ENCODE results near the gene TMEM59L.

- no peak for TF ChIP-seq CTCF (IDR thresholded peaks at IDR 0.05)
- no peak for TF ChIP-seq CHD2 (IDR thresholded peaks at IDR 0.05; ENCODE audit: low read length, partially characterized antibody)
- TF ChIP-seq RXRA (IDR thresholded peaks at IDR 0.05; ENCODE audit: borderline replicate concordance, low read depth) = no peak
- no peak for TF ChIP-seq USF2 (IDR thresholded peaks at IDR 0.05; ENCODE audit: borderline replicate concordance, low read depth, low read length)
- no peak for TF ChIP-seq PBX3 (IDR thresholded peaks at IDR 0.05)
- no peak for TF ChIP-seq POLR2AphosphoS5 (IDR thresholded peaks at IDR 0.05; ENCODE audit: low read depth, low read length)
- TF ChIP-seq, protein P1, sequence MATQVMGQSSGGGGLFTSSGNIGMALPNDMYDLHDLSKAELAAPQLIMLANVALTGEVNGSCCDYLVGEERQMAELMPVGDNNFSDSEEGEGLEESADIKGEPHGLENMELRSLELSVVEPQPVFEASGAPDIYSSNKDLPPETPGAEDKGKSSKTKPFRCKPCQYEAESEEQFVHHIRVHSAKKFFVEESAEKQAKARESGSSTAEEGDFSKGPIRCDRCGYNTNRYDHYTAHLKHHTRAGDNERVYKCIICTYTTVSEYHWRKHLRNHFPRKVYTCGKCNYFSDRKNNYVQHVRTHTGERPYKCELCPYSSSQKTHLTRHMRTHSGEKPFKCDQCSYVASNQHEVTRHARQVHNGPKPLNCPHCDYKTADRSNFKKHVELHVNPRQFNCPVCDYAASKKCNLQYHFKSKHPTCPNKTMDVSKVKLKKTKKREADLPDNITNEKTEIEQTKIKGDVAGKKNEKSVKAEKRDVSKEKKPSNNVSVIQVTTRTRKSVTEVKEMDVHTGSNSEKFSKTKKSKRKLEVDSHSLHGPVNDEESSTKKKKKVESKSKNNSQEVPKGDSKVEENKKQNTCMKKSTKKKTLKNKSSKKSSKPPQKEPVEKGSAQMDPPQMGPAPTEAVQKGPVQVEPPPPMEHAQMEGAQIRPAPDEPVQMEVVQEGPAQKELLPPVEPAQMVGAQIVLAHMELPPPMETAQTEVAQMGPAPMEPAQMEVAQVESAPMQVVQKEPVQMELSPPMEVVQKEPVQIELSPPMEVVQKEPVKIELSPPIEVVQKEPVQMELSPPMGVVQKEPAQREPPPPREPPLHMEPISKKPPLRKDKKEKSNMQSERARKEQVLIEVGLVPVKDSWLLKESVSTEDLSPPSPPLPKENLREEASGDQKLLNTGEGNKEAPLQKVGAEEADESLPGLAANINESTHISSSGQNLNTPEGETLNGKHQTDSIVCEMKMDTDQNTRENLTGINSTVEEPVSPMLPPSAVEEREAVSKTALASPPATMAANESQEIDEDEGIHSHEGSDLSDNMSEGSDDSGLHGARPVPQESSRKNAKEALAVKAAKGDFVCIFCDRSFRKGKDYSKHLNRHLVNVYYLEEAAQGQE (IDR thresholded peaks at IDR 0.05; ENCODE audit: low read depth, low read length) = no peak
- TF ChIP-seq MXI1 (IDR thresholded peaks at IDR 0.05; ENCODE audit: low read depth, low read length) = no peak
- TF ChIP-seq SIN3A (IDR thresholded peaks at IDR 0.05; ENCODE audit: borderline replicate concordance, low read depth, low read length) = no peak
- no peak for TF ChIP-seq RAD21 (IDR thresholded peaks at IDR 0.05; ENCODE audit: low read length)
- TF ChIP-seq RCOR1 (IDR thresholded peaks at IDR 0.05; ENCODE audit: low read length) = no peak
These were observed 36.8 kb downstream of the TMEM59L start for GRCh38 chr19:18649371-18650020.

Measured in SK-N-SH (cell line).